HepG2 (cell line): ENCODE data around the gene SLC24A5.

Source experiments
- EZH2 ChIP-seq: conservative IDR thresholded peaks from 2 replicates; pipeline ENCODE4 v1.6.1; 2012; ENCODE audit warnings: mild to moderate bottlenecking, low read depth, low read length, moderate library complexity
- FOXK1 ChIP-seq: sonication (generic); formaldehyde crosslinking; IDR thresholded peaks from 2 replicates; pipeline ENCODE4 v1.4.0; 2020; ENCODE audit warnings: low read depth, missing genetic modification reagents, borderline replicate concordance
- HNRNPK ChIP-seq: fragments of 200-400 bp; formaldehyde crosslinking; IDR thresholded peaks from 2 replicates; pipeline ENCODE4 v1.6.1; 2018; ENCODE audit warnings: low read length, low read depth, moderate library complexity, mild to moderate bottlenecking; ENCODE audit not compliant: poor library complexity, severe bottlenecking
- MAFK ChIP-seq, 2 experiments: IDR thresholded peaks in 1 of 2; conservative IDR thresholded peaks in 1 of 2; 2 replicates each; pipeline ENCODE4 v1.6.1; 2011; ENCODE audit warnings: improper control_type of control experiment in 2 of 2, low read length in 2 of 2
- NR2F6 ChIP-seq, 2 experiments: IDR thresholded peaks; 2 replicates each; pipeline ENCODE4 v1.6.1; 2016; ENCODE audit warnings: antibody characterized with exemption in 1 of 2, mild to moderate bottlenecking in 1 of 2
- POLR2A ChIP-seq, 2 experiments: IDR thresholded peaks; 2 replicates each; pipeline ENCODE4 v1.6.1; 2011; ENCODE audit warnings: low read depth in 2 of 2, low read length in 2 of 2, mild to moderate bottlenecking in 1 of 2, moderate library complexity in 1 of 2; ENCODE audit not compliant: insufficient read depth in 1 of 2
- SALL2 ChIP-seq: sonication (generic); formaldehyde crosslinking; IDR thresholded peaks from 2 replicates; pipeline ENCODE4 v1.8.1; 2023; ENCODE audit warnings: mild to moderate bottlenecking, missing genetic modification reagents, inconsistent platforms
- TAF1 ChIP-seq: sonication (generic); formaldehyde crosslinking; IDR thresholded peaks from 2 replicates; pipeline ENCODE4 v1.4.0; 2020; ENCODE audit warnings: missing genetic modification reagents
- TF ChIP-seq, protein P1 (sequence below): sonication (generic); formaldehyde crosslinking; IDR thresholded peaks from 2 replicates; pipeline ENCODE4 v1.5.0; 2020; ENCODE audit warnings: mild to moderate bottlenecking, missing genetic modification reagents, moderate library complexity
- TF ChIP-seq, protein P2 (sequence below): sonication (generic); formaldehyde crosslinking; IDR thresholded peaks from 2 replicates; pipeline ENCODE4 v1.4.0; 2020; ENCODE audit warnings: missing genetic modification reagents, mild to moderate bottlenecking, borderline replicate concordance

- TF ChIP-seq MAFK (conservative IDR thresholded peaks at IDR 0.05 in 1 of 2, IDR thresholded peaks at IDR 0.05 in 1 of 2; ENCODE audit: low read length in 2 of 2) (no peak), EZH2 (no peak), NR2F6 (IDR thresholded peaks at IDR 0.05) (no peak), NR2F6 (CRISPR knock-in tag; IDR thresholded peaks at IDR 0.05) (no peak), FOXK1 (CRISPR knock-in tag) (no peak), TAF1 (CRISPR knock-in tag) (no peak), HNRNPK (no peak), SALL2 (CRISPR knock-in tag) (no peak), POLR2A (IDR thresholded peaks at IDR 0.05; ENCODE audit: insufficient read depth in 1 of 2, low read depth in 2 of 2, low read length in 2 of 2) (no peak)
- TF ChIP-seq, protein P1, sequence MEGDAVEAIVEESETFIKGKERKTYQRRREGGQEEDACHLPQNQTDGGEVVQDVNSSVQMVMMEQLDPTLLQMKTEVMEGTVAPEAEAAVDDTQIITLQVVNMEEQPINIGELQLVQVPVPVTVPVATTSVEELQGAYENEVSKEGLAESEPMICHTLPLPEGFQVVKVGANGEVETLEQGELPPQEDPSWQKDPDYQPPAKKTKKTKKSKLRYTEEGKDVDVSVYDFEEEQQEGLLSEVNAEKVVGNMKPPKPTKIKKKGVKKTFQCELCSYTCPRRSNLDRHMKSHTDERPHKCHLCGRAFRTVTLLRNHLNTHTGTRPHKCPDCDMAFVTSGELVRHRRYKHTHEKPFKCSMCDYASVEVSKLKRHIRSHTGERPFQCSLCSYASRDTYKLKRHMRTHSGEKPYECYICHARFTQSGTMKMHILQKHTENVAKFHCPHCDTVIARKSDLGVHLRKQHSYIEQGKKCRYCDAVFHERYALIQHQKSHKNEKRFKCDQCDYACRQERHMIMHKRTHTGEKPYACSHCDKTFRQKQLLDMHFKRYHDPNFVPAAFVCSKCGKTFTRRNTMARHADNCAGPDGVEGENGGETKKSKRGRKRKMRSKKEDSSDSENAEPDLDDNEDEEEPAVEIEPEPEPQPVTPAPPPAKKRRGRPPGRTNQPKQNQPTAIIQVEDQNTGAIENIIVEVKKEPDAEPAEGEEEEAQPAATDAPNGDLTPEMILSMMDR (CRISPR knock-in tag), result no peak
- TF ChIP-seq, protein P2, sequence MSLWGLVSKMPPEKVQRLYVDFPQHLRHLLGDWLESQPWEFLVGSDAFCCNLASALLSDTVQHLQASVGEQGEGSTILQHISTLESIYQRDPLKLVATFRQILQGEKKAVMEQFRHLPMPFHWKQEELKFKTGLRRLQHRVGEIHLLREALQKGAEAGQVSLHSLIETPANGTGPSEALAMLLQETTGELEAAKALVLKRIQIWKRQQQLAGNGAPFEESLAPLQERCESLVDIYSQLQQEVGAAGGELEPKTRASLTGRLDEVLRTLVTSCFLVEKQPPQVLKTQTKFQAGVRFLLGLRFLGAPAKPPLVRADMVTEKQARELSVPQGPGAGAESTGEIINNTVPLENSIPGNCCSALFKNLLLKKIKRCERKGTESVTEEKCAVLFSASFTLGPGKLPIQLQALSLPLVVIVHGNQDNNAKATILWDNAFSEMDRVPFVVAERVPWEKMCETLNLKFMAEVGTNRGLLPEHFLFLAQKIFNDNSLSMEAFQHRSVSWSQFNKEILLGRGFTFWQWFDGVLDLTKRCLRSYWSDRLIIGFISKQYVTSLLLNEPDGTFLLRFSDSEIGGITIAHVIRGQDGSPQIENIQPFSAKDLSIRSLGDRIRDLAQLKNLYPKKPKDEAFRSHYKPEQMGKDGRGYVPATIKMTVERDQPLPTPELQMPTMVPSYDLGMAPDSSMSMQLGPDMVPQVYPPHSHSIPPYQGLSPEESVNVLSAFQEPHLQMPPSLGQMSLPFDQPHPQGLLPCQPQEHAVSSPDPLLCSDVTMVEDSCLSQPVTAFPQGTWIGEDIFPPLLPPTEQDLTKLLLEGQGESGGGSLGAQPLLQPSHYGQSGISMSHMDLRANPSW (CRISPR knock-in tag), result no peak
These were observed 56.2 kb downstream of the SLC24A5 start for GRCh38 chr15:48176957-48177356.
